Measurements from ENCODE around the gene RPL12. TPM values are rescaled to one million over a fixed set of nuclear protein-coding genes. Genes with fewer than 3 reads are reported as not detected.
A peak's percentile ranks its signal among the peaks of the same experiment; 100 is the strongest.

RPL12 gene
- total RNA-seq, 3 donors from 2014 or later (not counting 1 experiment from before 2014, with no cell fraction given): 561 to 770 (median 724) TPM

GRCh38 chr9:127398275-127398647 lies 52.9 kb downstream of the RPL12 start:
- intact Hi-C loops (cut with micrococcal nuclease): loop anchor here (10.0 kb wide), 1 partner anchor 173 kb away; no protein-coding TSS in a partner anchor
- Histone ChIP-seq H3K9me3 (ENCODE audit: control insufficient read depth, insufficient read depth, low read length) (no peaks in the 10 kb centered on the region), H3K4me1 (ENCODE audit: control insufficient read depth, insufficient read depth, low read length) (peaks cover 23% of the 10 kb centered on the region), H3K27me3 (ENCODE audit: control insufficient read depth, insufficient read depth, low read length) (peaks cover 13% of the 10 kb centered on the region), H3K4me3 (ENCODE audit: low read length) (peak overlapping the region; percentile 30), H3K27ac (ENCODE audit: low read length) (no peak overlapping the region), H3K36me3 (ENCODE audit: control insufficient read depth, insufficient read depth, low read length) (peaks cover 2% of the 10 kb centered on the region)
- no peak for TF ChIP-seq CTCF (IDR thresholded peaks at IDR 0.05)
- no peak for ATAC-seq
- Mint-ChIP-seq H3K27ac (peak overlapping the region; percentile 57 to 84), H3K4me1 (peaks cover 9 to 13% of the 10 kb centered on the region in 2 donors), H3K27me3 (ENCODE audit: low read depth in 2 of 2) (peaks cover 3 to 6% of the 10 kb centered on the region in 2 donors), H3K9me3 (no peaks in the 10 kb centered on the region), H3K4me3 (peak overlapping the region; percentile 83), H3K36me3 (no peaks in the 10 kb centered on the region)
- WGBS (ENCODE audit: insufficient coverage): 56% methylated on average over 5 of the region's 5 CpGs
- no peak for DNase-seq

Other genes with a start within 250 kb of the RPL12 start
- 1 to 10 TPM; 3.8 to 6.0 (median 6.0) TPM for gene GARNL3, start 186.6 kb downstream of the RPL12 start, total RNA-seq
- 10 to 100 TPM; 21.1 to 30.6 (median 30.0) TPM for gene SLC2A8, start 54.2 kb downstream of the RPL12 start, total RNA-seq
- gene ZNF79, start 27.0 kb downstream of the RPL12 start, total RNA-seq: 10 to 100 TPM; 13.8 to 16.1 (median 14.2) TPM
- gene LRSAM1, start 104 bp upstream of the RPL12 start, total RNA-seq: 10 to 100 TPM; 17.4 to 24.6 (median 20.7) TPM
- 1 to 10 TPM in 2 of 3 donors, under 1 TPM in 1; 0.97 to 1.8 (median 1.6) TPM for gene STXBP1, start 160.9 kb upstream of the RPL12 start, total RNA-seq

Measured in natural killer cell (primary cell).